ENCODE measurements around the gene KIF26B. TPM values are rescaled to one million over a fixed set of nuclear protein-coding genes. Genes with fewer than 3 reads are reported as not detected.

Gene KIF26B
- polyA plus RNA-seq, 6 donors from 2014 or later = 0.01 to 0.04 TPM; not detected in 4

DNA sequence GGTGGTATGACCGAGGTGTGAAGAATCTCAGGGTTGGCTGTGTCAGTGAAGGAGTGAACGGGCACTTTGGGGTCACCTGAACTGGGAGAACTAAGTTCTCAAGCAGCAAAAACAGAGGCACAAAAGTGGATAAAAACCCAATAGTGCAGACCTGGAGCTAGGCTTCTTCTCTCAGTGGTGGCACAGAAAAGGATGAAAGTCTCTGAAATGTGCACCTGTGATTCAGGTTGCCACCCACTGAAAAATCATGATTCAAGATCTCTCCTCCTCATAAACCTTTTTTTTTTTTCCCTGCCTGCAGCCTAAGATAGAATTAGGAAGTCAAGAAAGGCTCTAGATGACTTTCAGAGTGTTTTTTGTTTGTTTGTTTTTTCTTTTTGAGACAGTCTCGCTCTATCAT is 304.8 kb downstream of the KIF26B start:
- no peak overlapping the region for H3K4me3 Mint-ChIP-seq
- H3K27me3 Mint-ChIP-seq = no peaks in the 10 kb centered on the region
- DNase-seq (no peak), ATAC-seq (ENCODE audit: low read depth in 2 of 2) (no peak)
- peaks cover 0 to 3% (median 0%) of the 10 kb centered on the region in 7 donors for H3K9me3 Mint-ChIP-seq
- no peak overlapping the region for H3K27ac Mint-ChIP-seq
- H3K36me3 Mint-ChIP-seq = no peaks in the 10 kb centered on the region
- H3K4me1 Mint-ChIP-seq = no peaks in the 10 kb centered on the region

DNA sequence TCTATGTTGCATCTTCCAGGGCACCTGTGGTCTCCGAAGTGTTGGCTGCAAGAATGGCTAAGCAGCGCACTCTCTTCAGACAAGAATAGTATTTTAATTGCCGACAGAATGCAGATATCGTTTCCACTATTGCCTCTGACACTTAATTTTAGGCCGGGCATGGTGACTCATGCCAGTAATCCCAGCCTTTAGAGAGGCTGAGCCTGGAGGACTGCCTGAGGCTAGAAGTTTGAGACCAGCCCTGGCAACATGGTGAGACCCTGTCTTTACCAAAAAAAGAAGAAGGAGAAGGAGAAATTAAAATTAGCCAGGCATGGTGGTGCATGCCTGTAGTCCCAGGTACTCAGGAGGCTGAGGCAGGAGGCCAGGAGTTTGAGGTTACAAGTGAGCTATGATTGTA is 306.9 kb downstream of the KIF26B start:
- H3K4me1 Mint-ChIP-seq = no peaks in the 10 kb centered on the region
- no peaks in the 10 kb centered on the region for H3K27me3 Mint-ChIP-seq
- no peak overlapping the region for H3K27ac Mint-ChIP-seq
- no peaks in the 10 kb centered on the region for H3K36me3 Mint-ChIP-seq
- peaks cover 0 to 3% (median 0%) of the 10 kb centered on the region in 7 donors for H3K9me3 Mint-ChIP-seq
- no peak overlapping the region for H3K4me3 Mint-ChIP-seq
- DNase-seq (no peak), ATAC-seq (ENCODE audit: low read depth in 2 of 2) (no peak)

DNA sequence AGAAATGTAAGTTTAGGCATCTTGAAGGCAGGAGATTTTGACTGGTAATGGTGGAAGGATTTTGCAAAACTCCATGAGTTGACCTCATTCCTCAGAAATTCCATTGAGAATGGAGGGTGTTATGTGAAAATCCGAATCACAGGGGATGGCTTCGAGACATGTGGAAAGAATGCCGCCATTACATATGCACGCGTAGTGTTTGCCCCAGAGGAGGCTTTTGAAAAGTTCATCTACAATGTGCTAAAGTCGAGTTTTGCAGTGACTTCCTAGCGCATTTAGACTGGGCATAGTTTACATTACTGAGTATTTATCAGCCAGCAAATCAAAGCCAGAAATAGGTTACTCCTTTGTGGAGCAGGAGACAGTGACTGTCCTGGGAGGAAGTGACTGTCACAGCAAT is 307.4 kb downstream of the KIF26B start:
- DNase-seq (no peak), ATAC-seq (ENCODE audit: low read depth in 2 of 2) (no peak)
- Mint-ChIP-seq H3K4me3 (no peak overlapping the region), H3K36me3 (no peaks in the 10 kb centered on the region), H3K27ac (no peak overlapping the region), H3K27me3 (no peaks in the 10 kb centered on the region), H3K4me1 (no peaks in the 10 kb centered on the region), H3K9me3 (peaks cover 0 to 3% (median 0%) of the 10 kb centered on the region in 7 donors)

DNA sequence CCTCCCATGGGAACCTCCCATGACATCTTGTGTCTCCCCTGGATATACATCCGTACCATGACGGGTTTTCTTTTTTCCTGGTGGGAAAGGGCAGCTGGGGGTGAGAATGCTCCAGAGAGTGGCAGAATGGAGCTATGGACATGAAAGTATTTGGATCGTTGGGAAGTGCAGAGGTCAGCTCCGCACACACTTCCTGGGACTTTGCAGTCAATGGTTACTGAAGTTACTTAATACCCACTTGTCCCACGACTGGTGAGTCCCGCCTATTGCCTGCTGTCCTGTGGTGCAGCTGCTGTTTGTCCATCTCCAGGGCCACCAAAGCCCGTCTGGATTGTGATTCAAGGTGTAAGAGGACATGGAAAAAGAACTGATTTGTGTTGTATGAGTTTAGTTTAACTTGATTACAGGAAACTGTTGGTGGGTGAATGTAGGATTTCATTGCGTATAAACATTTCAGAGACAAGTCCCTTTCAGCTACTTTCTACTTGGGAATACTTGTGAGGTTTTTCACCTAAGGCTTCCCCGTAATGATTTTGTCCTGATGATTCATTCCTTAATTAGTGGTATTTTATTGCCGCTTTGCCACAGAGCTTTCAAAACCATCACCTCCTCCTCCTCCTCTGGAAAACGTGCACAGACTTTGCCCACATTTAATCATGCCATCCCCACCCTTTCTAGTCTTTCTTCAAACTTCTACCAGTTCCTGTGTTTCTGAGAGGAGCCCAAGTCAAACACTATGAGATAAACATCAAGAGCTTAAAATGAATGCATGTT is 308.8 kb downstream of the KIF26B start:
- ATAC-seq (ENCODE audit: low read depth in 2 of 2) (no peak), DNase-seq (no peak)
- H3K4me3 Mint-ChIP-seq = peak overlapping the region in 1 of 8 donors; percentile 42
- H3K27ac Mint-ChIP-seq = peak overlapping the region in 1 of 6 donors; percentile 3
- H3K36me3 Mint-ChIP-seq = no peaks in the 10 kb centered on the region
- H3K27me3 Mint-ChIP-seq = no peaks in the 10 kb centered on the region
- peaks cover 0 to 4% (median 0%) of the 10 kb centered on the region in 7 donors for H3K9me3 Mint-ChIP-seq
- H3K4me1 Mint-ChIP-seq = no peaks in the 10 kb centered on the region

DNA sequence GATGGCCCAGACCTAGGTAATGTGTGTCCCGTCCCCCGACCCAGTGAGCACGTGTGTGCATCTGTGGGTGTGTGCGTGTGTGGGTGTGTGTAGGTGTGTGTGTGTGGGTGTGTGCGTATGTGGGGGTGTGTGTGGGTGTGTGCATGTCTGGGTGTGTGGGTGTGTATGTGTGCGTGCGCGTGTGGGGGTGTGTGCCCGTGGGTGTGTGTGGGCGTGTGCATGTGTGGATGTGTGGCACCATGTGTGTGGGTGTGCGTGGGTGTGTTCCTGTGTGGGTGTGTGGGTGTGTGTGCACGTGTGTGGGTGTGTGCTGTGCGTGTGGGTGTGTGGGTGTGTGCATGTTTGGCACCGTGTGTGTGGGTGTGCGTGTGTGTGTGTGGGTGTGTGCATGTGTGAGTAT is 309.5 kb downstream of the KIF26B start:
- peak overlapping the region in 2 of 6 donors; percentile 63 to 78 for H3K27ac Mint-ChIP-seq
- no peak for DNase-seq
- H3K36me3 Mint-ChIP-seq = no peaks in the 10 kb centered on the region
- no peaks in the 10 kb centered on the region for H3K27me3 Mint-ChIP-seq
- H3K9me3 Mint-ChIP-seq = peaks cover 0 to 4% (median 0%) of the 10 kb centered on the region in 7 donors
- H3K4me1 Mint-ChIP-seq = no peaks in the 10 kb centered on the region
- ATAC-seq (ENCODE audit: low read depth in 2 of 2) = no peak
- no peak overlapping the region for H3K4me3 Mint-ChIP-seq

DNA sequence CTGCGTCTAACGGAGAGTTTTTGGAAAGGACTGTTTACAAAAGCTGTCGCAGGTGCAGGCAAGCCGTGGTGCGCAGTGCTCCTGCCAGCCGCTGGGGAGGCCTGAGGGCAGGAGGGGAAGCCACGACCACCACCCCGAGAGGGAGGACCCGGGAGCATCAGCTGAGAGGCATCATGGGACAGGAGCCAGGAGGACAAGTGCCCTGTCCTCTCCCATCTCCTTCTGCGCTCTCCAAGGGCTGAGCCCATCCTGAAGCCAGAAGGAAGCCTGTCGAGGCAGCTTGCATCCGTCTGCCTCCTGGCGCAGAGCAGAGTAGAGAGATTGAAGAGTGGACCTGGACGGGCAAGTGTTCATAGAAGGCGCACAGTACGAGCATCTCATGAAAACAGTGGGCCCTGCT is 310.9 kb downstream of the KIF26B start:
- Mint-ChIP-seq H3K4me3 (no peak overlapping the region), H3K4me1 (no peaks in the 10 kb centered on the region), H3K9me3 (peaks cover 0 to 4% (median 0%) of the 10 kb centered on the region in 7 donors), H3K36me3 (no peaks in the 10 kb centered on the region), H3K27me3 (peaks cover 0 to 7% (median 0%) of the 10 kb centered on the region in 3 donors), H3K27ac (no peak overlapping the region)
- DNase-seq (no peak), ATAC-seq (ENCODE audit: low read depth in 2 of 2) (no peak)

DNA sequence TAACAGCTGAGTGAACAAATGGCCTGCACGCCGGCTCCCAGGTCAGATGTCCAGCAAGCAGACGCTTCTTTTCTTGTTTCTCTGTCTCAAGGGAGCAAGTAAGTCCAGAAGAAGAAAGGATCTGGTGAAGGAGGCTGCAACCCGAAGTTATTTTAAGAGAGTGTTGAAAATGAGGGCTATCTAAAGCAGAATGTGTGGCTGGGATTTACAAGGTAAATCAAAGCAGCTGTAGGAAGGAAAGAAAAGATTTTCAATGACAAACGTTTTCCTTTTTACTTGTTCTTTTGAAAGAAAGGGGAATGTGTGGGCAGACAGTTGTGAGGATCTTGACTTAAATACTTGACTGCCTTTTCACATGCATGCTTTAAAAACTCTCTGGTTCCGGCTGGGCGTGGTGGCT is 311.5 kb downstream of the KIF26B start:
- Mint-ChIP-seq H3K27ac (no peak overlapping the region), H3K27me3 (peaks cover 0 to 7% (median 0%) of the 10 kb centered on the region in 3 donors), H3K4me1 (no peaks in the 10 kb centered on the region), H3K36me3 (no peaks in the 10 kb centered on the region), H3K4me3 (no peak overlapping the region), H3K9me3 (peaks cover 0 to 4% (median 0%) of the 10 kb centered on the region in 7 donors)
- ATAC-seq (ENCODE audit: low read depth in 2 of 2) (no peak), DNase-seq (no peak)

DNA sequence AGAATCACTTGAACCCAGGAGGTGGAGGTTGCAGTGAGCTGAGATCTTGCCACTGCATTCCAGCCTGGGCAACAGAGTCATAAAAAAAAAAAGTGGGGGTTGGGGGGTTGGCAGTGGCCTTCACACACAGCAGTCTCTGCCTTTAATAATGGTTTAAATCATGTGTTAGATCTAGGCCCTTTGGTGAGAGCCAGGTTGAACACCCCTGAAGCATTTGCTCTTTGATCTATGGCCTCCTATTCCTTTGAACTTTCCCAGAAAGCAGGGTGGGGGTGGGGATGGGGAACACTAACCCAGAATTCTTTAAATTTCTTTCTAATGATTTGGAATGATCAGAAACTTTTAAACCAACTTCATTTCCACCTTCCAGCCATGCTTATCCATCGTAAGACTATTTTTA is 313.0 kb downstream of the KIF26B start:
- peaks cover 0 to 7% (median 0%) of the 10 kb centered on the region in 3 donors for H3K27me3 Mint-ChIP-seq
- H3K9me3 Mint-ChIP-seq = peaks cover 0 to 4% (median 0%) of the 10 kb centered on the region in 7 donors
- no peaks in the 10 kb centered on the region for H3K36me3 Mint-ChIP-seq
- no peak overlapping the region for H3K4me3 Mint-ChIP-seq
- ATAC-seq (ENCODE audit: low read depth in 2 of 2) (no peak), DNase-seq (no peak)
- no peaks in the 10 kb centered on the region for H3K4me1 Mint-ChIP-seq
- no peak overlapping the region for H3K27ac Mint-ChIP-seq

DNA sequence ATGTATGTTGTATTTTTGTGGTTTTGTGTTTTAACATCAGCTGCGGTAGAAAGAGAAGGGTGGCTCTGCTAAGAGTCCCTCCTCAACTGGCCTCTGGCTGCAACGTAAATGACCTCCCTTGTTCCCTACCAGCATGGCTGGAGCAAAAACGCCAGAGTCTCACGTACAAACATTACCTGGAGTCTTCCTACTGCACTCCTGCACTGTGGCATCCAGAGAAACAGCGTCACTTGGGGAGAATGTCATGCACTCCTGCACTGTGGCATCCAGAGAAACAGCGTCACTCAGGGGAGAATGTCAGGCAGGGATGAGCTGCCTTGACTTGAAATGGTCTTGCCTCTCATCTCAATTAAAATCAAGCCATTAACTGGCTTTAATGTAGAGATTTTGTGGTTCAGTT is 314.2 kb downstream of the KIF26B start:
- no peak overlapping the region for H3K4me3 Mint-ChIP-seq

DNA sequence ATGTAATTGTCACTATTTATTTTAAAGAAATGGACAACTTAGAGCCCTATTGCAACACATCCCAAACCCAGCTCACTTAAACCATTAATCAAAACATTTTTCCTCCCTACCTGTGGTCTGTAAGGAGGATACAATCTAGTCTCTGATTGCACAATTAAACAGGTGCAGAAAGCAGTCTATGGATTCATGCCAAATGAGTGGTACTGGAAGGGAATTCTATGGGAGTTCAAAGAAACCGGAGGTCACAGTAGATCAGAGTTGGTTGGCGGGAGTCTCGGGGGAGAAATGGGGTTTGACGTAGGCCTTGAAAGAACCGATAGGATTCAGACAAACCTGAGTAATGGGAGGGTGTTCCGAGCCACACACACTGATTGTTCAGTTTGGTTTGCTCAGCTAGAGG is 314.9 kb downstream of the KIF26B start:
- peaks cover 0 to 4% (median 0%) of the 10 kb centered on the region in 7 donors for H3K9me3 Mint-ChIP-seq
- no peaks in the 10 kb centered on the region for H3K4me1 Mint-ChIP-seq
- no peak overlapping the region for H3K4me3 Mint-ChIP-seq
- no peak for ATAC-seq (ENCODE audit: low read depth in 2 of 2)
- DNase-seq = no peak
- no peaks in the 10 kb centered on the region for H3K36me3 Mint-ChIP-seq
- H3K27me3 Mint-ChIP-seq = peaks cover 0 to 7% (median 0%) of the 10 kb centered on the region in 3 donors
- no peak overlapping the region for H3K27ac Mint-ChIP-seq

More for the DNA sequence above, 314.2 kb downstream of the KIF26B start:
- DNase-seq (no peak), ATAC-seq (ENCODE audit: low read depth in 2 of 2) (no peak)
- H3K4me1 Mint-ChIP-seq = no peaks in the 10 kb centered on the region
- H3K27ac Mint-ChIP-seq = no peak overlapping the region
- peaks cover 0 to 4% (median 0%) of the 10 kb centered on the region in 7 donors for H3K9me3 Mint-ChIP-seq
- no peaks in the 10 kb centered on the region for H3K36me3 Mint-ChIP-seq
- peaks cover 0 to 7% (median 0%) of the 10 kb centered on the region in 3 donors for H3K27me3 Mint-ChIP-seq

DNA sequence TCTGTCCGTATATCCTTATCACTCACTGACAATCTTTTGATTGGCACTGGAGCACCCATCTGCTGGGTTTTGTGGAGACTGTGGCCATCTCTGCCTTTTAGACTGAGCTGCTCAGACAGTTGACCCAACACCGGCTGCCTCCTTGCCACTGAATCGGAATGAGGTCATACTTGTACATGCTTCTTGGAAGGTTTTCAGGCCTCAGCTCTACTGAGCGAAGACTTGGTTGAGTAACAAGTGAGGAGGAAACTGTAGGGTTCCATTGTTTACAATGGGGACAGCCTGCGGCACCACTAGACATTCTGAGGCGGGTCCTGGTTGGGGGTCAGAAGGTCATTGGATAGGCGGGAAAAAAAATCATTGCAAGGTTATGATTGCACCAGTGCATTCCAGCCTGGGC is 320.3 kb downstream of the KIF26B start:
- peaks cover 0 to 4% (median 0%) of the 10 kb centered on the region in 3 donors for H3K27me3 Mint-ChIP-seq
- H3K4me1 Mint-ChIP-seq = no peaks in the 10 kb centered on the region
- H3K36me3 Mint-ChIP-seq = no peaks in the 10 kb centered on the region
- peaks cover 0 to 5% (median 0%) of the 10 kb centered on the region in 7 donors for H3K9me3 Mint-ChIP-seq
- ATAC-seq (ENCODE audit: low read depth in 2 of 2) = no peak
- H3K4me3 Mint-ChIP-seq = no peak overlapping the region
- H3K27ac Mint-ChIP-seq = no peak overlapping the region
- DNase-seq = no peak

DNA sequence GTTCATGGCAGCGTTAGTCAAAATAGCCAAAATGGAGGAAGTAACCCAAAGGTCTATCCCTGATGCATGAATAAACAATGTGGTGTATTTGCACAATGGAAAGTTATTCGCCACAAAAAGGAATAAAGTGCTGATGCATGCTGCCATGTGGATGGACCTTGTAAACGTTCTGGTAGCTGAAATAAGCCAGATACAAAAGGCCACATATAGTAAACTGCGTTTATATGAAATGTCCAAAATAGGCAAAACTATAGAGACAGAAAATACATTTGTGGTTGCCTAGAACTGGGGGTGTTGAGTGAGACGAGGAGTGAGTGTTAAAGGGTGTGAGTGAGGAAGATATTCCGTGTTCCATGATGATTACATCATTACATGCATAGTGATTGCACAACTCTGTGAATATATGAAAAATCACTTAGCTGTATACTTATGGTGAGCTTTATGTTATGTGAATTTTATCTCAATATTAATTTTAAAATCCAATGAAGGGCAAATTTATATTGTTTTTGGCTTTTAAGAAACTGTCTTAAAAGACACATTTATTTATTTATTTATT is 321.3 kb downstream of the KIF26B start:
- ATAC-seq (ENCODE audit: low read depth in 2 of 2) = no peak
- DNase-seq = no peak

DNA sequence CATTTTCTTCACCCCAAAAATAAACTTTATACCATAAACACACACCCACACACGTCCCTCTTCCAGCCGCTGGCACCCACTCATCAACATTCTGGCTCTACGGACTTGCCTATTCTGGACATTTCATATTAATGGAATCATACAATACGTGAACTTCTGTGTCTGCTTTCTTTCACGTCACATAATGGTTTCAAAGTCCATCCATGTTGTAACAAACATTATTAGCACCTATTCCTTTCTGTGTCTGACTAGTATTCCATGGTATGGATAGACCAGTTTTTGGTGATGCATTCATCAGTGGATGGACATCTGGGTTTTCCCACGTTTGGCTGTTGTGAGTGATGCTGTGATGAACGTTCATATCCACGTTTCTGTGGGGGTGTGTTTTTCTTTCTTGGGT is 323.2 kb downstream of the KIF26B start:
- H3K4me3 Mint-ChIP-seq = no peak overlapping the region
- H3K27me3 Mint-ChIP-seq = peaks cover 0 to 4% (median 0%) of the 10 kb centered on the region in 3 donors
- peaks cover 0 to 5% (median 0%) of the 10 kb centered on the region in 7 donors for H3K9me3 Mint-ChIP-seq
- no peak for DNase-seq
- no peaks in the 10 kb centered on the region for H3K36me3 Mint-ChIP-seq
- no peaks in the 10 kb centered on the region for H3K4me1 Mint-ChIP-seq
- no peak for ATAC-seq (ENCODE audit: low read depth in 2 of 2)
- no peak overlapping the region for H3K27ac Mint-ChIP-seq

More for the DNA sequence above, 321.3 kb downstream of the KIF26B start:
- Mint-ChIP-seq H3K27ac (no peak overlapping the region), H3K9me3 (peaks cover 0 to 5% (median 0%) of the 10 kb centered on the region in 7 donors), H3K4me1 (no peaks in the 10 kb centered on the region), H3K36me3 (no peaks in the 10 kb centered on the region), H3K27me3 (peaks cover 0 to 4% (median 0%) of the 10 kb centered on the region in 3 donors), H3K4me3 (no peak overlapping the region)

Measured in naive B cell (primary cell).